Ecto neural progenitor cell (in vitro differentiated cells): ENCODE data around the gene GPR173.
A peak's percentile ranks its signal among the peaks of the same experiment; 100 is the strongest.

ENCODE experiments used
- DNase-seq: peaks from one replicate; pipeline ENCODE4 v3.0.0-alpha.2; 2018; ENCODE audit warnings: low spot score

The GPR173 gene

GRCh38 chrX:53089224-53089842 lies 40.7 kb downstream of the GPR173 start:
- DNase-seq, result no peak

DNA sequence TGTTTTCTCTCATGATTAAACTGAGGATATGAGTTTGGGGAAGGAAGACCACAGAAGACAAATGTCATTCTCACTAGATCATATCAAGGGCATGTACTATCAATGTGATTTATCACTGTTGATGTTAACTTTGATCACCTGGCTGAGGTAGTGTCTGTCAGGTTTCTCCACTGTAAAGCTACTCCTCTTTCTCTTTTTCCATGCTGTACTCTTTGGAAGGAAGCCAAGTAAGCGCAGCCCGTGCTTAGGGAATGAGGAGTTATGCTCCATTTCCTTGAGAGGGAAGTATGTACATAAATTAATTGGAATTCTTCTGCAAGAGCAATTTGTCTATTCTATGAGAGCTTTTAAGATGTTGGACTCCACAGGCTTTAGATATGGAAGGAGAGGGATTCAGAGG lies 41.3 kb downstream of the GPR173 start:
- DNase-seq, result no peak

DNA sequence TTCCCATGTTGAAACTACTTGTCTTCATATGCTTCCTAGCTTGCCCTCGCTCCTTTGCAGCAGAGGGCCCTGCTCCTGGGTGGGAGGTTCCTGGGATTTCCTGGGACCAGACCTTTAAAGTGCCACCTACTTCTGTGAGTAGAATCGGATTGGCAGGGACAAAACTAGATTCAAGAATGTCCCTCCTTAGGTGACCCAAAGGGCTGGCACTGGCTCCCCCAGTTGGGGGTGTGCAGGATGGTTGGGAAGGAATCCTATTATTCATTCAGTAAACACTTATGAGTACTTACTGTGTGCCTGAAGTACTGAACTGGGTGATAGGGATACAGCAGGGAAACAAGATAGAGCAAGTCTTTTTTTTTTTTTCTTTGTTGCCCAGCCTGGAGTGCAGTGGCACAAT lies 42.8 kb downstream of the GPR173 start:
- no peak for DNase-seq

DNA sequence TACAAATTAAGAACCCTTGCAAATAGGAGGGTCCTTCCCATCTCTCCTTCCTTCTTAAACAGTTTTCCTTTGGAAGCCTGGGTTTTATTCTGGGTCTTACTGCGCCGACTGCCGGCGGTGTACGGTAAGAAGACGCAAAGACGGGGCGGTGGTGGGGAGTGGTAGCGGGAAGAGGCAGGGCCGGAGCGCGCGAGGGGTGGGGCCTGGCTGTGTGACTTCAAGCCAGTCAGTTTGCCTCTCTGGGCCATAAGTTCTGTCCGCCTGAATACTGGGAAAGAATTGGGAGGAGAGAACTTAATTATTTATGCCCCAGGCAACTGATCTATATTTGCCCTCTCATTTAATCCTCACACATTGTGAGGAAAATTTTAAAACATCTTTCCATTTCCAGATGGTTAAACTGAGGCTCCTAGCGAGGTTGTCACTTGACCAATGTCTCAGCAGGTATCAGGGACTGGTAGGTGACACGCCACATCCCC lies 44.6 kb downstream of the GPR173 start:
- peak; percentile 75 for DNase-seq

DNA sequence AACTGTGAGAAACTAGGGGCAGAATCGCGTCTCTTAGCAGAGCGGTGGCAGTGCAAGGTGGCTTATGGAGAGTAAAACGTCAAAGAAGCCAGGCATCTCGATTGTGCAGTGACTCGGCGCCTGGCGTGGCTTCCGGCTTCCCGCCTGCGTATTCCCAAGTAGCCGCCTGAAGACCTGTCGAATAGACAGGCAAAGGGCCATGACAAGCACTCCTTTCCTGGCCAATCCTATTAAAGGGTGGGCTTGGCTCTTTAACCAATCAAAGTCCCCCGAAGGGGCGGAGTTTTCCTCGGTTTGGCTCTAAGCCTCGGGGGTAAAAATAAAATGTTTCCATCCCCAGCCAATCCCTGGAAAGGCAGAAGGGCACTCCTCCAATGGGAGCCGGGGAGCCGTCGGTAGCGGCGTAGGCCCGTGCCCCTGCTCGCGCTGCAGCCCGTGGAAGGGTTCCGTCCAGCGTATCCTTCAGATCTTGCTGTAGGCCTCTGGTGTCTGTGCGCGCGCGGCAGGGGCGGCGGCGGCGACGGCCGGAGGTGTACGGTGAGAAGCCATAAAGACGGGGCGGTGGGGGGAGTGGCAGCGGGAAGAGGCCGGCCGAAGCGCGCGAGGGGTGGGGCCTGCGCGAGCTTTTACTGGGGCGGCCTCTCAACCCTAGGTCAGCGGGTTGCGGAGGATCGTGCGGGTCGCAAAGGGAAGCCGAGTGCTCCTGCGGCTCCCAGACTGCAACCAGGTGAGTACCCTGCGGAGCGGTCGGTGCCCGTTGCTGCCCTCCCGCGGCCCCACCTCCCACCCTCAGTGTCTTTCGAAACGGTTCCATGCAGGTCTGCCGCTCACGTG lies 45.4 kb downstream of the GPR173 start, which contains the start of gene KANTR:
Gene KANTR (plus strand): TSS at position 395 of the 834 bp plus-strand sequence. CDS start 30,131 bp downstream, outside the sequence.
- peak; percentile 86 for DNase-seq

GRCh38 chrX:53094582-53094905 lies 46.0 kb downstream of the GPR173 start:
- DNase-seq, result no peak

DNA sequence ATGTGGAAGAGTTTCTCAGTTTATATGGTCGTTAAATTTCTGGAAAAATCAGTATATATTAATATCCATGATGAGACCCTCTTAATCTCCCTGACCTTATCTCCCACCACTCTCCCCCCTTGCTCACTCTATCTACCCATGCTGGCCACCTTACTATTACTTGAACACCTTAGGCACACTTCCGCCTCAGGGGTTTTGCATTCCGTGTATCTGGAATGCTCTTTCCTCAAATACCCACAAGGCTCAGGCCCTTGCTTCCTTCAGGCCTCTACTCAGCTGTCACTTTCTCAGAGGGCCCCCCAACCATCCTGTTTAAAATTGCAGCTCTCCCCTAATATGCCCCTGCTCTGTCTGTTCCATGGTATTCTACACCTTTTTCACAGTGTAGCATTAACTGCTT lies 47.2 kb downstream of the GPR173 start:
- DNase-seq, result no peak

DNA sequence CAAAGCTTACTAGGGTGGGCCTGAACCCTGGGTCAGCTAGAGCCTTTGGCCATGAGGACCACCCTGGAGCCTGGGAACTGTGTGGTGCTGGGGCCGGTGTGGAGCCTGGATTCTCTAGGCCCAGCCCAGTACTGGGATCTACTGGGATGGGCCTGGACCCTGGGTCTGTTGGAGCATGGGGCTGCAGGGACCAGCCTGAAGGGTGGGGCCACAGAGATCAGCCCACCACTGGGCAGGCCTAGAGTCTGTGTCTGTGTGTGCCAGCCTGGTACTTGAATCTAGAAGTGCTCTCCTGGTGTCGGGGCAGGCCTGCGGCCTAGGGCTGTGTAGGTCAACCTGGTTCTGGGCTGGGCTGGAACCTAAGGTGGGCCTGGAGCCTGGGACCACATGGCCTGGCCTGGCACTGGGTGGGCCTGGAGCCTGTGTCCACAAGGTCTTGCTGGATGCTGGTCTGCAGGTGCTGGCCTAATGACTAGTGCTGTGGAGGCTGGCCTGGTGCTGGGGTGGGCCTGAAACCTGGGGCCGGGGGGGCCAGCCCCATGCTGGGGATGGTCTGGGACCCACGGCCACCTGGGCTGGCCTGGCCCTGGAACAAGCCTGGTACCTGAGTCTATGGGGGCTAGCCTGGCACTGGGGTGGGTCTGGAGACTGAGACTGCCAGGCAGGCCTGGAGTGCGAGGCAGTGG lies 66.4 kb downstream of the GPR173 start:
- DNase-seq, result no peak

DNA sequence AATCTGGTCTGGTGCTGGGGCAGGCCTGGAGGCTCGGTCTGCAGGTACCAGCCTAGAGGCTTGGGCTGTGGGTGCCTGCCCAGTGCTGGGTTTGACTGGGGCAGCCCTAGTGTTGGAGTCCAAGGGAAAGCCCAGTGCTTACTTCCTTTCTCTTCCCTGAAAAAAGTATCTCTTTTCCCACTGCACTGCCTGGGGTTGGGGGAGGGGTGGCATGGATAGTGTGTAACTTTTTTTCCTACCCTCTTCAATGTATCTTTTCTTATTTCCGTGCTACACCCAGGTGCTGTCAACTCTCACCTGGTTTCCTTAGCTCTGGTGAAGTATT lies 66.9 kb downstream of the GPR173 start:
- DNase-seq, result no peak

DNA sequence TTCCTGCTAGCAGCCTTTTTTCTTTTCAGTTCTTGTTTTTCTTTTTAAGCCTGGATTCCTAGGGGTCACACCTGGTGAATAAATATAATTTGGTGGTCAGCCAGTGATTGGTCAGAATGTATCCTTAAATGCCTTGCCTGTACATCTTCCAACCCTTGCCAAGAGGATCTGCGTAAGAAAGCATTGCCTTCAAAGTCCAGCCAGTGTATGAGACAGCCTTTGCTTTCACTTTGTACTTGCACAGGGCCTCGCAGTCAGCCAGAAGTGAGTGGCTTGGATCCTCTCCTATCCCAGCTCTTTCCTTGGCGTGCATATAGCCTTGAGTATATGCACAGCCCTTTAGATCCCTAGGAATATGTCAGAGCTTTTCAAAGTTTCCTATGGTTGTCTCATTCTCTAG lies 67.5 kb downstream of the GPR173 start:
- no peak for DNase-seq

GRCh38 chrX:53122013-53122412 lies 73.4 kb downstream of the GPR173 start:
- DNase-seq, result no peak

- DNase-seq, result no peak
These were observed 76.9 kb downstream of the GPR173 start for GRCh38 chrX:53125506-53125905.

GRCh38 chrX:53126377-53126776 lies 77.8 kb downstream of the GPR173 start:
- no peak for DNase-seq

GRCh38 chrX:53128097-53128749 lies 79.6 kb downstream of the GPR173 start:
- no peak for DNase-seq
